ENCODE results near the gene TMEM132D. TPM values are rescaled to one million over a fixed set of nuclear protein-coding genes. Genes with fewer than 3 reads are reported as not detected.

The TMEM132D gene
- total RNA-seq, 4 donors from 2014 or later = 0.15 to 0.94 TPM; not detected in 2

- Histone ChIP-seq H3K27me3 (peaks cover 7% of the 10 kb centered on the region), H3K27ac (no peak overlapping the region), H3K4me1 (no peaks in the 10 kb centered on the region), H3K4me3 (no peak overlapping the region), H3K9me3 (no peaks in the 10 kb centered on the region), H3K36me3 (no peaks in the 10 kb centered on the region)
- TF ChIP-seq CTCF (IDR thresholded peaks at IDR 0.05) (no peak), POLR2A (IDR thresholded peaks at IDR 0.05) (no peak), EP300 (IDR thresholded peaks at IDR 0.05) (no peak), POLR2AphosphoS5 (IDR thresholded peaks at IDR 0.05) (no peak)
- 50 to 64% methylated on average over 4 of the region's 6 CpGs for WGBS, 2 donors (ENCODE audit: low coverage in 1 of 2)
- ATAC-seq = no peak
These were observed 309.7 kb downstream of the TMEM132D start for GRCh38 chr12:129594098-129594497.

DNA sequence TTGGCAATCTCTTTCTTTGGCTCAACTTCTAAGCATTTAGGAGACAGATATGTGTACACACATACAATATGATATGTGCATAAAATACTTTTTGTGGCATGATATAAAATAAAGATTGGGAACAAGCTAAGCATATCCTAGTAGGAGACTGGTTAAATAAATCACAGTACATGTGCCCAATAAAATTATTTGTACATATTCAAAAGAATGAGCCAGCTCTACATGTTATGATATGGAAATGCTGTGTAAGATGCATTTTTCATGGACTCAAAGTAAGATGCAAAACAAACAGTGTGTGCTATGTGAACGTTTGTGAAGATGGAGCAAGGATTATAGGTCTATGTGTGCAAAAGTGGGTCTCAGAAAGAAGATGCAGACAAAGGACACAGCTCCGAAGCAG is 311.4 kb downstream of the TMEM132D start:
- no peak overlapping the region for H3K4me3 ChIP-seq
- peaks cover 7% of the 10 kb centered on the region for H3K27me3 ChIP-seq
- no peak overlapping the region for H3K27ac ChIP-seq
- H3K36me3 ChIP-seq = no peaks in the 10 kb centered on the region
- no peak for ATAC-seq
- TF ChIP-seq EP300 (IDR thresholded peaks at IDR 0.05) (no peak), CTCF (IDR thresholded peaks at IDR 0.05) (no peak), POLR2A (IDR thresholded peaks at IDR 0.05) (no peak)
- no peaks in the 10 kb centered on the region for H3K9me3 ChIP-seq
- no peaks in the 10 kb centered on the region for H3K4me1 ChIP-seq
- 52 to 58% methylated on average over 2 of the region's 2 CpGs for WGBS, 2 donors (ENCODE audit: low coverage in 1 of 2)

DNA sequence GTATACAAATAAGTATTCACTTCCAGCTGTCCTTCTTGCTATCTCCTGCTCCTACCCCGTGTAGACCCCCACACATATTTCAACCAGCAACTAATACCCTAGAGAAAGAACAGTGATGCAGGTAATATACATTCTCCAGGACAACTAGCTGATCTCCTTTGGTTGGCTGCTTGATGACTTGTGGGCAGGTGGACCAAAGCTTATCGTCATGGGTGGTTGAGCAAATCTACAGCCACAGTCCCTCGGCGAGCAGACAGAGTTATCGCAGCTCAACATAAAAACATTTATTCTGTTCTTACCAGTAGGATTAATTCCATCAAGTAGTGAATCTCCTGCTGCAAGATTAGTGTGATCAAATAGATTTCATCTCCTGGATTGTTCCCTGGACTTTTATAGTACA is 314.3 kb downstream of the TMEM132D start:
- ATAC-seq = no peak
- 83 to 91% methylated on average over 1 to 5 of the region's 5 CpGs for WGBS, 2 donors (ENCODE audit: low coverage in 1 of 2)
- H3K27me3 ChIP-seq = no peaks in the 10 kb centered on the region
- H3K4me1 ChIP-seq = no peaks in the 10 kb centered on the region
- no peaks in the 10 kb centered on the region for H3K36me3 ChIP-seq
- H3K9me3 ChIP-seq = peaks cover 0 to 13% (median 0%) of the 10 kb centered on the region in 3 donors
- no peak overlapping the region for H3K27ac ChIP-seq
- TF ChIP-seq POLR2AphosphoS5 (IDR thresholded peaks at IDR 0.05) (no peak), CTCF (IDR thresholded peaks at IDR 0.05) (no peak), EP300 (IDR thresholded peaks at IDR 0.05) (no peak), POLR2A (IDR thresholded peaks at IDR 0.05) (no peak)
- H3K4me3 ChIP-seq = no peak overlapping the region

DNA sequence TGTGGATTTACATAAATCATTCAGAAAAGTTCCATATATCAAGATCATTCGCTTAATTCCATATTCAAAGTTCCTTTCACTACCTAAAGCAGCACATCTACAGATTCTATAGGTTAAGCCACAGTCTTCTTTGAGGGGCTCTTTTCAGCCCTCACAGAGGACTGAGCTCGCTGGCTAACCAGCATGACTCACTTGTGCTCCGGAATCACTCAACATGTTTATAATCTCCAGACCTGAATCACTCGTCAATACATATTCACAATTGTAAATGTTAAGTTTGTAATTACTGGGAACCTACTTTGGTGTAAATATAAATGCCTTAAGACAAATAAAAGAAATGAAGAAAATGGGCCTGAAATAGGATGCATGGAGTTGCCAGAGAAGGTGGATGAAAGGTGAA is 315.7 kb downstream of the TMEM132D start:
- Histone ChIP-seq H3K4me1 (no peaks in the 10 kb centered on the region), H3K27me3 (no peaks in the 10 kb centered on the region), H3K4me3 (no peak overlapping the region), H3K36me3 (no peaks in the 10 kb centered on the region), H3K9me3 (peaks cover 0 to 13% (median 0%) of the 10 kb centered on the region in 3 donors), H3K27ac (no peak overlapping the region)
- no peak for ATAC-seq
- WGBS, 2 donors (ENCODE audit: low coverage in 1 of 2) = 77 to 78% methylated on average over 3 to 4 of the region's 4 CpGs
- TF ChIP-seq POLR2A (IDR thresholded peaks at IDR 0.05) (no peak), CTCF (IDR thresholded peaks at IDR 0.05) (no peak), POLR2AphosphoS5 (IDR thresholded peaks at IDR 0.05) (no peak), EP300 (IDR thresholded peaks at IDR 0.05) (no peak)

DNA sequence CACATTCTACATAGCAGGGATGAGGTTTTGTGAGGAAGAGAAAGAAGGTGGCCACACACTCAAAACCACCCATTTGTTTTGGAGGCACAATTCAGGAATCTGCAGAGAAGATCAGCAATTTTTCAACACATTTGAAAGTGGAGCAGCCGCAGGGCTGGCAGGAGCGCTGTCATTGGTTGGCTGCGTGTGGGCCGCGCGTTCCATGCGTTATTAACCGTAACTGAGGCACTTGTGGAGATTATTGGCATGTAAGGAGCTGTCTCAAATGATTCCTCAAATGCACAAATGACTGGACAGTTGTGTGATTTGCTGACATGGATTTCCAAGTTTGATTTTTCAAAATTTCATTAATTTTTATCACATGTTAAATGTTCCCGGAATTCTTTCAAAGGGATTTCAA is 318.5 kb downstream of the TMEM132D start:
- Histone ChIP-seq H3K4me3 (no peak overlapping the region), H3K27ac (no peak overlapping the region), H3K36me3 (no peaks in the 10 kb centered on the region), H3K4me1 (no peaks in the 10 kb centered on the region), H3K9me3 (peaks cover 0 to 13% (median 0%) of the 10 kb centered on the region in 3 donors), H3K27me3 (peaks cover 4% of the 10 kb centered on the region)
- WGBS, 2 donors (ENCODE audit: low coverage in 1 of 2) = 86 to 96% methylated on average over 9 of the region's 9 CpGs
- TF ChIP-seq CTCF (IDR thresholded peaks at IDR 0.05) (no peak), POLR2A (IDR thresholded peaks at IDR 0.05) (no peak), EP300 (IDR thresholded peaks at IDR 0.05) (no peak), POLR2AphosphoS5 (IDR thresholded peaks at IDR 0.05) (no peak)
- no peak for ATAC-seq

All from gastroesophageal sphincter (tissue), 4 donors.